Activated B cell treated with CpG ODN at 0.5 μM for 24 hours (primary cell): ENCODE measurements around the gene KAZN. TPM values are rescaled to one million over a fixed set of nuclear protein-coding genes. Genes with fewer than 3 reads are reported as not detected.

Source experiments
- ATAC-seq: fragments of 200-7000 bp; cut with Tn5 transposase; one replicate; pipeline ENCODE4 v1.10.0; 2021; ENCODE audit warnings: low read depth, mild to moderate bottlenecking, moderate library complexity
- CTCF ChIA-PET: fragments of 350-600 bp; sonication (Branson Sonifier 250); formaldehyde crosslinking; loops from one replicate; lab custom pipeline; 2021; ENCODE audit warnings: antibody characterized with exemption; lab: Charles Lee
- POLR2A ChIA-PET: fragments of 350-600 bp; sonication (Branson Sonifier 250); formaldehyde crosslinking; loops from one replicate; lab custom pipeline; 2021; ENCODE audit warnings: antibody characterized with exemption; lab: Charles Lee
- DNase-seq: peaks from one replicate; pipeline ENCODE4 v3.0.0; 2022
- H3K27ac Mint-ChIP-seq: one replicate; pipeline ENCODE4 v1.8.0; 2020; ENCODE audit warnings: mixed read lengths
- H3K27me3 Mint-ChIP-seq: one replicate; pipeline ENCODE4 v1.8.0; 2021; ENCODE audit warnings: mixed read lengths
- H3K36me3 Mint-ChIP-seq: one replicate; pipeline ENCODE4 v1.8.0; 2021; ENCODE audit warnings: low read depth, mixed read lengths
- H3K4me1 Mint-ChIP-seq: one replicate; pipeline ENCODE4 v1.8.0; 2021; ENCODE audit warnings: mixed read lengths
- H3K4me3 Mint-ChIP-seq: one replicate; pipeline ENCODE4 v1.8.0; 2020; ENCODE audit warnings: mild to moderate bottlenecking, mixed read lengths
- H3K9me3 Mint-ChIP-seq: one replicate; pipeline ENCODE4 v1.8.0; 2020; ENCODE audit warnings: mixed read lengths
- CTCF ChIP-seq: fragments of 200-600 bp; IDR thresholded peaks from one replicate; pipeline ENCODE4 v1.8.0; 2022; ENCODE audit warnings: antibody characterized with exemption, mild to moderate bottlenecking
- intact Hi-C: fragments of 100-400 bp; cut with micrococcal nuclease; formaldehyde crosslinking; loops from one replicate; pipeline ENCODE4 v1.15.1; 2024
- total RNA-seq: library from RNA; stranded (reverse); gene quantifications from 2 replicates; pipeline ENCODE4 v1.2.3, GENCODE V29; 2022

Gene KAZN
- total RNA-seq, 1 donor from 2014 or later = 0.73 TPM

DNA sequence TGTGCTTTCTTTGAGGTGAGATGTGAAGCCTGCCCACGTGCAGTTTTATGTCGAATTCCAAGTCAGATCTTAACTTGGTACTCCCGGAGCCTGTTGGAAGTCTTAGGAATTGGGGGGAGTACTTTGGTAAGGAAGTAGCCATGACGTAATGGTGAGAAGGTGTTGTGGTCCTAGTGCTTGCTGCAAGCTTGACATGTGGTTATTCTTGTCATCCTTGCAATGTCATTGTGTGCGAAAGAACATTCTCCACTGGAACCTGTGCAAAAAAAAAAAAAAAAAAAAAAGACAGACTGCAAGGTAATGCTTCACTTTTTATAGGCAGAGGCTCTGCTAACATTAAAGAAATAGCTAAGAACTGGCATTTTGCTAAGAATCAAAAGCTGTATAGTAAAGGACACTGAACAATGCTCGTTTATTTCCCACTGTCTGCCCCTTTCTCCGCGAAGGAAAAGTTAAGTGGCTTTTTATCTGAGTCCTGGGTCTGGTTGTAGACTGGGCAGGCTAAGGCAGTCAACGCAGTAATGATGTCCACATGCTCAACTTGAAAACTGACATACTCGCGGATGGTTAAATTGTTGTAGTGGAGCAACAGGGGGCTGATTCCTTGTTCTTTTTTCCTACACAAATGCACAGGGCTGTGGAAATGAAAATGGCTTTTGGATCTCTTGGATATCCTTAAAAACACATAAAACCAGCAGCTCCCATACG is 2.1 kb downstream of the KAZN start:
- H3K27ac Mint-ChIP-seq = no peak overlapping the region
- no peaks in the 10 kb centered on the region for H3K9me3 Mint-ChIP-seq
- CTCF ChIA-PET = no interaction called here
- peaks cover 58% of the 10 kb centered on the region for H3K27me3 Mint-ChIP-seq
- no peak overlapping the region for H3K4me3 Mint-ChIP-seq
- H3K36me3 Mint-ChIP-seq = no peaks in the 10 kb centered on the region
- no peak for TF ChIP-seq CTCF
- intact Hi-C loops = no loop called here
- DNase-seq (no peak), ATAC-seq (no peak)
- POLR2A ChIA-PET = no interaction called here
- H3K4me1 Mint-ChIP-seq = peaks cover 9% of the 10 kb centered on the region

- ATAC-seq = no peak
- POLR2A ChIA-PET = no interaction called here
- H3K27me3 Mint-ChIP-seq = peaks cover 47% of the 10 kb centered on the region
These were observed 3.7 kb downstream of the KAZN start for GRCh38 chr1:14602136-14602535.

DNA sequence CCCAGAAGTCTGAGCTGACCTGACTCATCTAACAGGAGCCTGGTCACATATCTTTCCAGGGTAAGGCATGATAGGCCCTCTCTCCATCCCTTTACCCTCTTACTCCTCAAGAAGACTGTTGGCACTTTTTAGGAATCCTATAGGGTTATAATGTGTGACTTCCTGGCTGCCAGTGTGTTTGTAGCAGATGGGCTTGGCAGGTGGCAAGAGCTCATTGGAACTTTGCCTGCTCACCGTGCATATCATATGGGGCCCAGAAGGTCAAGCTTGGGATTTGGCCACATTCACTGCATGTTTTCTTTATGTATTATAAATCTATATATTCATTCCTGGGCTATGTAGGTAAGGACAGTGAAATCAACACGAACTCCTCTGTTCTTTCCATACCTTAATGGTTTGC is 5.2 kb downstream of the KAZN start:
- no peak for DNase-seq
- H3K4me3 Mint-ChIP-seq = no peak overlapping the region
- no peak for TF ChIP-seq CTCF
- H3K27me3 Mint-ChIP-seq = peaks cover 47% of the 10 kb centered on the region
- no peak overlapping the region for H3K27ac Mint-ChIP-seq
- no peak for ATAC-seq
- ChIA-PET POLR2A (no interaction called here), CTCF (no interaction called here)
- no peaks in the 10 kb centered on the region for H3K36me3 Mint-ChIP-seq
- no peaks in the 10 kb centered on the region for H3K9me3 Mint-ChIP-seq
- intact Hi-C loops = no loop called here
- peaks cover 9% of the 10 kb centered on the region for H3K4me1 Mint-ChIP-seq

More at GRCh38 chr1:14602136-14602535, 3.7 kb downstream of the KAZN start:
- H3K27ac Mint-ChIP-seq = no peak overlapping the region
- no peaks in the 10 kb centered on the region for H3K9me3 Mint-ChIP-seq
- CTCF ChIA-PET = no interaction called here
- peaks cover 9% of the 10 kb centered on the region for H3K4me1 Mint-ChIP-seq
- H3K4me3 Mint-ChIP-seq = no peak overlapping the region
- intact Hi-C loops = no loop called here
- no peaks in the 10 kb centered on the region for H3K36me3 Mint-ChIP-seq
- no peak for DNase-seq
- TF ChIP-seq CTCF = no peak

DNA sequence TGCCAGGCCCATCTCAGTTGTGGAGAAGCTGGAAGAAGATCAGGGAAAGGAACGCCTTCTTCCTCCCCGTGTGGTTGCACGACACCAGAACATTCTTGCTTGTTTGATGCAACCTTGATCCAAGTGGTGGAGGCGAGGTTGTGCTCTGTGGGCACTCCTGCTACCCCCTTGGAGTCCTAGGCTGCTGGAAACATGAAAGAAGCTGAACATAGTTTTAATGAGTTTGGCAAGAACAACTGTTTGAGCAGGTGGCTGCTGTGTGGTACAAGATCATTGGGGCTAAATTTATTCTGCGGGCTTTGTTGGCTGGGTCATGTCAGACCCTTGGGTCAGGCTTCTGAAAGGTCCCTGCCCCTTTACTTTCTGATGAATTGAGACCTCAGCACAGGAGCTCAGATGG is 5.9 kb downstream of the KAZN start:
- Mint-ChIP-seq H3K36me3 (no peaks in the 10 kb centered on the region), H3K9me3 (no peaks in the 10 kb centered on the region), H3K4me1 (peaks cover 7% of the 10 kb centered on the region), H3K27me3 (peaks cover 44% of the 10 kb centered on the region), H3K27ac (no peak overlapping the region), H3K4me3 (no peak overlapping the region)
- DNase-seq (no peak), ATAC-seq (no peak)
- ChIA-PET CTCF (no interaction called here), POLR2A (no interaction called here)
- no peak for TF ChIP-seq CTCF
- intact Hi-C loops = no loop called here

GRCh38 chr1:14605945-14606344 is 7.5 kb downstream of the KAZN start:
- H3K36me3 Mint-ChIP-seq = no peaks in the 10 kb centered on the region

More at GRCh38 chr1:14605945-14606344, 7.5 kb downstream of the KAZN start:
- no peak overlapping the region for H3K4me3 Mint-ChIP-seq
- H3K27me3 Mint-ChIP-seq = peaks cover 29% of the 10 kb centered on the region
- ChIA-PET POLR2A (no interaction called here), CTCF (no interaction called here)
- ATAC-seq (no peak), DNase-seq (no peak)
- H3K27ac Mint-ChIP-seq = no peak overlapping the region
- intact Hi-C loops = no loop called here
- no peaks in the 10 kb centered on the region for H3K9me3 Mint-ChIP-seq
- no peaks in the 10 kb centered on the region for H3K4me1 Mint-ChIP-seq
- no peak for TF ChIP-seq CTCF
